GM18868 (cell line): ENCODE measurements around the gene IRF2BPL.
"Not testable (repeated sequence)": the region's sequence is repeated elsewhere in the genome, so short reads cannot be mapped to it uniquely, and the experiment has no call there.

Experiments
- ATAC-seq: cut with Tn5 transposase; IDR thresholded peaks from one replicate; pipeline ENCODE4 v1.9.1; 2021; ENCODE audit warnings: mild to moderate bottlenecking, moderate library complexity; ENCODE audit not compliant: unreplicated experiment

The IRF2BPL gene

DNA sequence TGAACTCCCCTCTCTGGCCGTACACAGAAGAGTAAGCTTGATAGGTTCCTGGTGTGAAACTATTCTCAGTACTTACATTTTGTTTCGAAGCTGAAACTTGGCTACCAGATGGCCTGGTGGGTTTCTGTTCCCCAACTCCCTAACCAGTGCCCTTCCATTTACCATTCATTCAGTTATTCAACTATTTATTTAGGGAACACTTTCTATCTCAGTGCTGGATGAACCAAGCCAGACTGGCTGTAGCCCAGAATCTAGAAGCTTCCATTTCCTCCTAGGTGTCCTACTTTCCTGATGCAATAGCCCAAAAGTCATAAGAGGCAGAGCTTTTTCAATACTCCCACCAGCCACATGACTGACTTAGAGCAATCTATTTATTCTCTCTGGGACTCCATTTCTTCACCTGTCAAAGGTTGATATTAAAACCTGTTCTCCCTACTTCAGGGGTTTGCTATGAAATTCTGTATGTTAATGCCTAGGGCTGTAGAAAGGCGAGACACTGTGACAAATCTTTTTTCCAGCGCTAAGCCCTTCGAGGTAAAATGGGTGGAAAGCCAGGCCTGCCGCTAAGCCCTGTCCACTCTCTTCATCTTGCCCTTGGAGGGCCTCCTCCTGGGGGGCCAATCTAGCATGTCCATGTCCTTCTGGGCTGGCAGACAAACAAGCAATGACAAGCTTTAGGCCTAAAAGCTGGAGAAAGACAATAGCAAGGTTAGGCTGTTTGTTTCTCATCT is 8.1 kb upstream of the IRF2BPL start:
- ATAC-seq: no peak

DNA sequence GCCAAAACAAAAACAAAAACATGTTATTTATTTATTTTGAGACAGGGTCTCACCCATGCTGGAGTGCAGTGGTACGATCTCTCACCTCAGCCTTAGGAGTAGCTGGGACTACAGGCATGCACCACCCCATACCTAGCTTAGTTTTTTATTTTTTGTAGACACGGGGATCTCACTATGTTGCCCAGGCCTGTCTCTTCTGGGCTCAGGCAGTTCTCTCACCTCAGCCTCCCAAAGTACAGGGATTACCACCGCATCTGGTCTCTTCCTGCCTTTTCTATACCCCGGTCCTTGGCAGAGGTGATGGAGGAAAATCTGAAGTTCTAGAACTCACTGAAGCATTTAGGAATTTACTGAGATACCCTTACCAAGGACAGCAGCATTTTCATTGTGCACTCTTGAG is 6.8 kb upstream of the IRF2BPL start:
- no peak for ATAC-seq

DNA sequence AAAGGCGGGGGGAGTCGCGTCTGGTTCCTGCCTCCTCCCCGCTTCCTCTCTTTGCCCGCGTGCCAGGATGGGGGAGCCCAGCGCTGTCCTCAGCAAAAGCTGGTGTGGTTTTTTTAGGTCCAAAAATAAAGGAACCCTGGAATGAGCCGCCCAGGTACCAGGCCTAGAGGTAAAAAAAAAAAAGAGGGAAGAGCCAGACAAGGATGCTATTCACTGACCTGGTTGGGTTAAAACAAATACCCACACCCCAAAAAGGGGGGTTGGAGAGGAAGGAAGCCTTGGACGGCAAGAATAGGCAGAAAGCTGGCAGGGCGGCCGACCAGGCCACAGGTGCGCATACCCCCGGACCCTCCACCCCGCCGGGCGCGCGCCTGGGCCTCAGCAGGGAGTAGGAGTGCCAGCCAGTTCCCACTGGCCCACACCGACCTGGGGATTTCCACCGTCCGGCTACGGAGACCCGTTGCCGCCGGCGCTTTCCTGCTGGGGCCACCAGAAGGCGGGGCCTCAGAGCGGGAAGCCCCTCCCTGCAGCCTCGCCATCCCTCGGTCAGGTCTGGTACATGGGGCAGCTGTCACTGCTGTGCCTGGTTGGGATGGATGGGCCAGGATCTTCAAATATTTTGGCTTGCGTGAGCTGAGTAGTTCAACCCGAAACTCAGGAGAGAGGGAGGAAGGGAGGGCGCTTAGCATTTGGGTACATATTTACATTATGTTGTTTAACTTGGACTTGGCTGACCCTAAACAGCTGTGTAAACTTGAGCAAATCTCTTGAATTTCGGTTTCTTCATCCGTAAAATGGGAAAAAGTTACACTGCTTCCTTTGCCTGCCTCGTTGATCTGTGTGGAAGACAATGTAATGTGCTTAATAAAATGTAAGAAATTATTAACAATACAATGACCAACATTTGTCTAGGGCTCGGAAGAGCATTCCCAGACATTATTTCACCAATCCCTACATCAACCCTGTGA is 5.4 kb upstream of the IRF2BPL start:
- peak; percentile 79 for ATAC-seq

DNA sequence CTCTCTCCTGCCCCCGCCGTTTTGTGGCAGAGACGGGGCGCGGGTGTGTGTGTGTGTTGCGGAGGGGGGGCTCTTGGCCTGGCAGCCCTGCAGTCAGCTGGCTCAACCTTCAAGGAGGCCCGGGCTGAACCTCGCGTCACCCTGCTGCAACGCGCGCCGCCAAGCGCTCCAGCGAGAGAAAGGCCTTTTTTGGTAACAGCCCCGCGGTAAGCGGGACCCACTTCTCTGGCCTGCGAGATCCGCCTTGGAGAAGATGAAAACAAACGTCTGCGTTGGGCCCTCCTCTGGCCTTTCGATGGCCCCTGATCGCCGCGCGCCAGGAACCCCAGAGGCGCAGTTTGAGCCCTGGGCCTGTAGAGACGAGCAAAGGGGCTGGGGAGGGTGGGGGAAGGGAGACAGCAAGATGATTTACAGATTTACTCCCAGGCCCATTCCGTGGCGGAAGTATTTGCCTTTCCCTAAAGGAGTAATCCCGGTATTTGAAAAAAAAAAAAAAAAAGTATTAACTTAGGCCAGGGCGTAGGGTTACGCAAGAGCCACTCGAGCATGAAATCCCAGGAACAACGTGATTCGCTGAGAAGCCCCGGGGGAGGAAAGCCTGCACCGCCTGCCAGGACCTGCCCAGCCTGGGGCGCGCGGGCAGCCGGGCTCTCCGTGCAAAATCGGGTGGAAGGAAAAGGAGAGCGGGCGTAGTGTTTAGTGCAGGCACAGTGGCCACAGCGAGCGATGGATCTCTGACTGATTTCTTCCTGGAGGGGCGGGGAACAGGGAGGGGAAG is 4.5 kb upstream of the IRF2BPL start:
- no peak for ATAC-seq

DNA sequence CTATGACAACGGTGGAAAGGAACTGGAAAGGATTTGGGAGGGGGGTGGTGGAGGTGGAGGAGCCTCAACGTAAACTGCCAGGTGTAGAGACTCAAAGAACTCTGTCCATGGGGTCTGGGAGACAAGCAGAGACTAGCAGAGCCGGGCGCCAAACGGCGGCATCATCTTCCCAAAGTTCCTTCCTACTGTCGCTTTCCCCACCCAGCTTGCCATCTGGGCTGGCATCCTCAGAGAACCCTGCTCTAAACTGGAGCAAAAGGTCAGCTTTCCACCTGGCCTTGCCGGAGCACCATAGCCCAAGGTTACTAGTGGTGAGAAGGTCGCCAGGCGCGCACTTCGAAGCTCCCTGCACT is 4.0 kb upstream of the IRF2BPL start:
- no peak for ATAC-seq

DNA sequence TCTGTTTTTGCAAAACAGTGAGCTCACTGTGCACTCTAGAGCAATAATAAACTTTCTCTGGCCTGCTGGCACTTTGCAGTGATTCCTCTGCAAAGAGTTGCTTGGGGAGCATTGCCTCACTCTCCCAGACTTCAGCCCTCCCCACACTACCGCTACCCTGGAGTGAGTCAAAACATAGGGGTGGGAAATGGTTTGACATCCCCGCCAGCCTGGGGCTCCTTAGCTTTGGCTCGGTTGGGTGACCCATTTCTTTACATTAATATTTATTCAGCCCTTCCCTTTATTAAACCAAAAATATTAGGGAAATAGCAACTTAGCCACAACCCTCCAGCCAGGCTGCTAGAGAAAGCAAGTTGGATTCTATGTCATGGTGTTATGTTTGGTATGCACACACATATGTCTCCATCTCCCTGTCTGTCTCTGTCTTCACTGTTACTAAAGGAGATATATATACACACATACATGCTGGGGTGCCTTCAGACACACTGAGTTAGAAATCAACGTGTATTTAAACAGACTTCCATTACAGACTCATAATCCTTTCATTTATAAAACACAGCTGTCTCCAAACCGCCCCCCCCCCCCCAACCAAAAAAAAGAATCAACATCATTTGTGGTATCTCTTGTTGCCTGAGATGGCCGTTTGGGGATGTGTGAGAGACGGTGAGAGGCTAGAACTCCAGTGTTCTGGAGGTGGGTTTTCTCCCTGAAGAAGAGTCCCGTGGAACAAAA is 3.4 kb upstream of the IRF2BPL start:
- no peak for ATAC-seq

DNA sequence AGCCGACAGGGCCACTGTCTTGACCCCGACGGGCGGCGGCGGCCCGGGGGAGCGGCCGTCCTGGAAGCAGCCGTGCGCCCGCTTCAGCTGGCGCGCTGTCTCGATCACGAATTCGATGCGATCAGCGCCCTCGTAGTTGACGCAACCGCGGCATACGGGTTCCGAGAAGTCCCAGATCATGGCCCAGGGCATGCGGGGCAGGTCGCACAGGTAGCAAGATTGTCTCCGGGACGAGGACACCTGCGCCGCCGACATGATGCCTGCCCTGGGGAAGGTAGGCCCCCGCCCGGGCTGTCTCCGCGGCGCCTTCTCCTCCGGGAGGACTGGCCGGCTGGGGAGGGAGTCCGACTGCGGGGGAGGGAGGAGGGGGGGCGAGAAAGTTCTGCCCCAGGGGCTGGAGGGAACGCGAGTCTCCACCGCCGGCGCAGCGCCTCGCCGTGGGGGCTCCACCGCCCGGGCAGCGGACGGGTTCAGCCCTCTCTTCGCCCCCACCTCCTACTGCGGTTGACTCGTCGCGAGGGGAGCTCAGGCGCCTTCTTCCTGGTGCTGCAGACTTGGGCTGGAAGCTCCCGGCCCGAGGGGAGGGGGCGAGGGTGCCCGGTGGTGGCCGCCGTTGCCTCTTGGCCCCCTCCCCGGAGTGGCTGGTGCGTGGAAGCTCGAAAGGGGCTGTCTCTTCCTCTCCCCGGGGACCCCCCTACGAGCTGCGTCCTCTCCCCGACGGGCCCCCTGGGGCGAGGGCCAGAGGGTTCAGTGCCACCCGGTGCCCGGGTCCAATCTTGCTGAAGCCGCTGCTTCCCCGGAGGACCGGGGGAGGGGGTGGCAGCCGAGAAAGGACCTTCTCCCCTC is 747 bp downstream of the IRF2BPL start:
- ATAC-seq: peak; percentile 40

DNA sequence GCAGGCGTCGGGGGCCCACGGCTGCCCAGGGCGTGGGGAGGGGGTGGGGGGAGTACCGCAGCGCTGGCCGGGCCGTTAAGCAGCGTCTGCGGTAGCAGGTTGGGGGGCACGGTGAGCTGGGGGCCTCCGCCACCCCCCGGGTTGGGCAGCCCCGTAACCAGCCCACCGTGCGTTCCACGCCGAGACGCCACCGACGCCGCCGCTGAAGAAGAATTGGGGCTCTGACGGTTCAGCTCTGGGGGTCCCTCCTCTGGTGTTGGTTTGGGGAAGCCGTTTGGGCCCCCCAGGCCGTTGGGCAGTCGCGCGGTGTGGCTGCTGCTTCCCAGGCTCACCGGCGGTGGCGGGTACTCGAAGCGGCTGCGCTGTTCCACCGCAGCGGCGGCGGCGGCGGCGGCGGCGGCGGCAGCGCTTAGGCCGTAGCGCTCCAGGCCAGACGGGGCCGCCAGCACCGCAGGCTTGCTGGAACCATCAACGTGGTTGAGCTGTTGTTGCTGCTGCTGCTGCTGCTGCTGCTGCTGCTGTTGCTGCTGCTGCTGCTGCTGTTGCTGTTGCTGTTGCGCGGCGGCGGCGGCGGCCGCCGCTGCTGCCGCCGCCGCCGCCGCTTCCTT is 1.5 kb downstream of the IRF2BPL start:
- peak; percentile 9 for ATAC-seq

DNA sequence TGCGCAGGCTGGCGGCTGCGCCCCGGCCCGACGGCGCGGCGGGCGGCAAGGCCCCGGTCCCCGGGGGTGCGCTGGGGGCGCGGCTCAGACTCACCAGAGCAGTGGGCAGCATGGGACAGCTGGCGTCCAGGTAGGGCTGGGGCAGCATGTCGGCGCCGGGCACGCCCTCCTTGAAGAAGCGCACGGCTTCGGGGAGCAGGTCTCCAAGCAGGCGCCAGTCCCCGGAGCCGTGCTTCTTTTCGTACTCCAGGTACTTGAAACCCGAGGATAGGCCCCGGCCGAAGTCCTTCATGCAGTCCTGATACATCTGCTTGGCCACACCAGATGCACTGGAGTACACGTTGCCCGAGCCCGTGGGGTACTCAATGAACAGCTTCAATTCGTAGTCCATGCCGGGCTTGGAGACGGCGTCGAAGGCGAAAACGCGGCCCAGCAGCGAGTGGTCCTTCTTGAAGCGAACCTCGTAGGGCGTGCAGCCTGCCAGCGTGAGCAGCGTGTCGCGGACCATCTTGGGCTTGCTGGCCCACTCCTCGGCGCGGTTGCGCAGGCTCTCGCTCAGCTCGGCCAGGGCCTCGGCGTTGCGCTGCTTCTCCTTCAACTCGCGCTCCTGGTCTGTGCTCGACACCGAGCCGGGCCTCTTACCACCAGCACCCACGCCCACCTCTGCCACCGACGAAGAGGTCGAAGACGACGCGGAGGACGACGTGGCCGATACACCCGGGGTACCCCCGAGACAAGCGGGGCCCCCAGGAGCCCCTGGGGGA is 2.2 kb downstream of the IRF2BPL start:
- no peak for ATAC-seq

DNA sequence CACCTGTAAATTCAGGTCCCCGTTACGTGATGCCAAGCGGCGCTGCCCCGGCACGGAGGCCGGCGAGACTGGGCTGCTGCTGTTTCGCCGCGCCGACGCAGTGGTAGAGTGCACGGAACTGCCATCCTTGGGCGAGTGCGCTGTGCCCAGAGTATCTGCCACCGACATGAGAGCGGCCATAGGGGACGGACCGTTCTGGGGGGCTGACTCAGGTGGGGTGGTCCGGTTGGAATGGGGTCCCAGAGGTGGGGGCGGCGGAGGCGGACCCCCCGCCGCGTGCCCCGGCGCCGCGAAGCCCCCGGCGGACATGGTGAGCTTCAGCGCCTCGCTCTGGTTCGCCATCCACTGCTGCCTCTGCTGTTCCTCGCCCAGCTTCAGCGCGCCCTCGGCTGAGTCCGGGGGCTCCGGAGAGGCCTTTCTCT is 2.8 kb downstream of the IRF2BPL start:
- ATAC-seq: no peak

DNA sequence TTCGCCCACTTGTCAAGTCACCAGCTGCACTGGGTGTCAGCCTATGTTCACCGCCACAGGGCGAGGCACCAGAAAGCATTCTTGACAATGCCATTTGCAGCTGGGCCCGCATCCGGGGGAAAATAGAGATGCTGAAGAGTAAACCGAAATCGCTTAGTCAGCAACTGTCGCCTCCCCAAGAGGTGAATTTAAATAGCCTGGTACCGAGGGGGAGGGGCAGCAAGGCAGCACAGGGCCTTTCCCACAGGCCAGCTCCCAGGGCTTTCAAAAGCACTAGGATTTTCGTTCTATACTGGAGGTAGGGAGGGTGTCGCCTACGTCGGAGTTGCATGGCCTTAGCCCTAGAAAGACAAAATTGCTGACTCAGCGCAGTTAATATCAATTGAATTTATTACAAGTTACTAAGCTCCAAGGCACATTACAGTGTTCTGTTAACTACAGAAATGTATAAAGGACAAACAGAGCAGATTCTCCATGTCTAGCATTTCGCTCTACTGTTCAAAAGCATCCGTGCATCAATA is 4.3 kb downstream of the IRF2BPL start:
- ATAC-seq: no peak

DNA sequence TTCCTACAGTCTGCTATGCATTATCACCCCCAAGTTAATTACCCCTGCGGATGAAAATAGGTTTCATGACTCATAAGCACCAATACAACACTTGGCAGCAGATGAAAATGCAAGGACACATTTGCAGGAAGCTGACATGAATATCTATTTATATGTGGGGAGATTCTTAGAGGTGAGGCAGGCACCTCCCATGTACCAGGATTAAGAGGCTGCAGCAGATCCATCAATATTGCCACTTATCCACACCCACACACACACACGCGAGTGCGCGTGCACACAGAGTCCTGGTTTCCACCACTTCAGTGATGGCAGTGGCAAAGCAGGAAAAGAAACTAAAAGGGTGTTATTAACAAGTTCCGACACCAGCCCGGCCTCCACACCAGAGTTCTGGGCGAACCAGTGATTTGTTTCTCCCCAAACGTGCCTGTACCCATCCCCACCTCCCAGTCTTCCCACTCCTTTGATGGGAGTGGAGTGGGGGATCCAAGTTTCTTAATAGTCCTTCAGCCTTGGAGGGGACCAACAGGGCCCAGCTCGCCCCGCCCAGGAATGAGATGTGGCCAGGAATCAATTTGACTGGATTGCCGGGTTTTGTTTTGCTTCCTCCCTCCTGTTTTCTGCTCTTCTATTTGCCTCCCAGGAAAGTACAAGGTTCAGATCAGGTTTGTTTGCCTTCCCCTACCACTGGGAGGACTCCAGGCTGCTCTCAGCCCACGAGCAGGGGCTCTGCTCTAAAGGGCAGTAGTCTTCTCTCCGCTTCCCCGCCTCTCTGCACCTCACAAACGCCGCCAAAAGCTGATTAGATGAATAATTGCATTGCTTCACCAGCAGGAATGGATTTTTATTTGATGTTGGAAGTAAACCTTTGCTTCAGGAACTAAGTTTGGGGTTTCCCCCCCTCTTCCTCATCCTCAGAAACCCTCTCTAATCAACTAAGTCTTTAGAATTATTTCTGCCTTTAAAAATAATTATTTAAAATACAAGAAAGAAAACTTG is 5.2 kb downstream of the IRF2BPL start:
- ATAC-seq: no peak

DNA sequence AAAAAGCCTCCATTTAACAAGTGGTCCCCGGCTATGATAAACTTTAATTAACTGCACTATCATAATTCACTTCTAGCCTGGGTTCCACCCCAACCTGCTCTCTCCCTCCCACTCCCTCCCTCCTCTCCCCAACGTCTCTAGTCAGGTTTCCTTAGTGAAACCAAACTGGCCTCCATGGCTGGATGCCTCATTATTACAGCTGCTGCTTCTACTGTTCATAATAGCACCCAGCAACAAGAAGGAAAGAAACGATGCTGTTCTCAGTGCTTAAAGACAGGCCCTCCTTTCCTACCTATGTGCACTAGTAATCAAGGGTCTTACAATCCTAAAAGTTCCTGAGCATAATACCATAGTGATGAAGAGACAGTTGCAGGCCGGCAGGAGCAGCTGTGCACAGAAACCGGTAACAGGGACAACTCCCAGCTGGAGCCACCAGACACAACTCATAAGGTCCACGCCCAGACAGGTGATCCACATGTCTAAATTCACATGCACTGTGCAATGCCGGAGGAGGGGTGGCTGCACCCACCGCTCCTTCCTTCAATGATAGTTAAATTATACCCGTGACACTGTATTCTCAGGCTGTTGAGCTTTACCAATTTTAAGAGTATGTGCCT is 6.2 kb downstream of the IRF2BPL start:
- peak; percentile 69 for ATAC-seq

DNA sequence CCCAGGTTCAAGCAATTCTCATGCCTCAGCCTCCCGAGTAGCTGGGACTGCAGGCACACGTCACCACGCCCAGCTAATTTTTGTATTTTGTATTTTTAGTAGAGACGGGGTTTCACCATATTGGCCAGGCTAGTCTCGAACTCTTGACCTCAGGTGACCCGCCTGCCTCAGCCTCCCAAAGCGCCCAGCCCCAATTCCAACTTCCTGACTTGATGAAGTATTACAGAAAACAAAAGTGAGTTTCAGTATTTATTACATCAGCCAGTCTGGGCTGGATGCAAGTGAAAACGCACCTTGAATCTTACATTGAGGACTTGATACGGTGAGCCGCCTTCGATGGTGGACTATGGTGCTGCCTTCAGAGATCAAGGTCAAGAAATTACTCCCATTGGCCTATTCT is 7.1 kb downstream of the IRF2BPL start:
- not testable (repeated sequence) for ATAC-seq

DNA sequence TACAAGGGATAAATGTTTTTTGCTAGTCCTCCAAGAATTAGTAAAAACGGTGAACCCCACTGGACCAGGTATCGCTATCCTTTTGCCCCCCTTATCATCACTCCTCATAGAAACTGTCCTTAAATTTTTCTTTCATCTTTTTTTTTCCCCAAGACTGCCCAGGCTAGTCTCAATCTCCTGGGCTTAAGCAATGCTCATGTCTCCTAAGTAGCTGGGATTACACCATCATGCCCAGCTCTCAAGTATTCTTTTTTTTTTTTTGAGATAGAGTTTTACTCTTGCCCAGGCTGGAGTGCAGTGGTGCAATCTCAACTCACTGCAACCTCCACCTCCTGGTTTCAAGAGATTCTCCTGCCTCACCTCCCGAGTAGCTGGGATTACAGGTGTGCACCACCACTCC is 9.7 kb downstream of the IRF2BPL start:
- ATAC-seq: no peak

DNA sequence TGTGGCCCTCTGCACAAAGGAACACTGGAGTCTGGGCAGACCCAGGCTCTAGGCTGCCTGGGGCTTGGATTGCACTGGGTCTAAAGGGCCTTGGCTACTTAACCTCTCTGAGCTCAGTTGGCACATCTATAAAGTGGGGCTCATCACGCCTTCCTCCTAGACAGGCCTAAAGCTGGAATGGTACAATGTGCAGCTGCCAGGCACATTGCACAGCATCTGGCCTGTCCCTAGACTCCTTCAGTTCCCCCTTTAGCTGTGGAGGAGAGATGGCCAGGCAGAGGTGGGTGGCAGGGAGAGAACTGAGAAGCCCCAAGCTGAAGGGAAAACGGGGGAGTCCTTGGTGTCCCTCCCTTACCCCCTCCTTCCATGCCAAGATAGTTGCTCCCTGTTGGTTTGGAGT is 10.8 kb downstream of the IRF2BPL start:
- no peak for ATAC-seq

DNA sequence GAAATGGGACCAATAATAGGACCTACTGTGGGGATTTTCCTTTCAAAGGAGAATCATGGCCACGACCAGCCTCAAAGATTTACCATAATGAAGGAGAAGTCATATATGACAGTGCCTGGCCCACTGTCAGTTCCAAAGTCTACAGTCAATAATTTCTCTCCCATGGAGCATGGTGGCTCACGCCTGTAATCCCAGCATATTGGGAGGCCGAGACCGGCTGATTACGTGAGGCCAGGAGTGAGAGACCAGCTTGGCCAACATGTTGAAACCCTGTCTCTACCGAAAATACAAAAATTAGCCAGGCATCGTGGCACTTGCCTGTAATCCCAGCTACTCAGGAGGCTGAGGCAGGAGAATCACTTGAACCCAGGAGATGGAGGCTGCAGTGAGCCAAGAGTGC is 13.8 kb downstream of the IRF2BPL start:
- no peak for ATAC-seq
